GM21619 (cell line): Measurements from ENCODE around the gene RAPGEF1.
"Not testable (repeated sequence)": the region's sequence is repeated elsewhere in the genome, so short reads cannot be mapped to it uniquely, and the experiment has no call there.

Experiments used
- ATAC-seq: cut with Tn5 transposase; IDR thresholded peaks from one replicate; pipeline ENCODE4 v1.9.1; 2021; ENCODE audit not compliant: unreplicated experiment

The RAPGEF1 gene

GRCh38 chr9:131575946-131576853 is 163.7 kb downstream of the RAPGEF1 start:
- ATAC-seq = no peak

- no peak for ATAC-seq
These were observed 164.9 kb downstream of the RAPGEF1 start for GRCh38 chr9:131574730-131575640.

- ATAC-seq = no peak
These were observed 172.0 kb downstream of the RAPGEF1 start for GRCh38 chr9:131567910-131568309.

- ATAC-seq = no peak
These were observed 173.7 kb downstream of the RAPGEF1 start for GRCh38 chr9:131566158-131566557.

GRCh38 chr9:131565369-131565768 is 174.5 kb downstream of the RAPGEF1 start:
- ATAC-seq = no peak

GRCh38 chr9:131562032-131562959 is 177.6 kb downstream of the RAPGEF1 start:
- no peak for ATAC-seq

- ATAC-seq = no peak
These were observed 180.4 kb downstream of the RAPGEF1 start for GRCh38 chr9:131559421-131560000.

GRCh38 chr9:131557855-131558548 is 181.9 kb downstream of the RAPGEF1 start:
- ATAC-seq = no peak

- ATAC-seq = no peak
These were observed 183.8 kb downstream of the RAPGEF1 start for GRCh38 chr9:131555841-131556673.

- no peak for ATAC-seq
These were observed 185.0 kb downstream of the RAPGEF1 start for GRCh38 chr9:131554843-131555351.

- ATAC-seq = no peak
These were observed 185.6 kb downstream of the RAPGEF1 start for GRCh38 chr9:131554087-131554842.

GRCh38 chr9:131552030-131552429 is 187.8 kb downstream of the RAPGEF1 start:
- no peak for ATAC-seq

- not testable (repeated sequence) for ATAC-seq
These were observed 189.4 kb downstream of the RAPGEF1 start for GRCh38 chr9:131550465-131550864.

- ATAC-seq = not testable (repeated sequence)
These were observed 190.7 kb downstream of the RAPGEF1 start for GRCh38 chr9:131549186-131549585.

- no peak for ATAC-seq
These were observed 193.4 kb downstream of the RAPGEF1 start for GRCh38 chr9:131546336-131547084.

- ATAC-seq = no peak
These were observed 194.0 kb downstream of the RAPGEF1 start for GRCh38 chr9:131545786-131546335.
